ENCODE measurements around the gene BMAL1.

DNA sequence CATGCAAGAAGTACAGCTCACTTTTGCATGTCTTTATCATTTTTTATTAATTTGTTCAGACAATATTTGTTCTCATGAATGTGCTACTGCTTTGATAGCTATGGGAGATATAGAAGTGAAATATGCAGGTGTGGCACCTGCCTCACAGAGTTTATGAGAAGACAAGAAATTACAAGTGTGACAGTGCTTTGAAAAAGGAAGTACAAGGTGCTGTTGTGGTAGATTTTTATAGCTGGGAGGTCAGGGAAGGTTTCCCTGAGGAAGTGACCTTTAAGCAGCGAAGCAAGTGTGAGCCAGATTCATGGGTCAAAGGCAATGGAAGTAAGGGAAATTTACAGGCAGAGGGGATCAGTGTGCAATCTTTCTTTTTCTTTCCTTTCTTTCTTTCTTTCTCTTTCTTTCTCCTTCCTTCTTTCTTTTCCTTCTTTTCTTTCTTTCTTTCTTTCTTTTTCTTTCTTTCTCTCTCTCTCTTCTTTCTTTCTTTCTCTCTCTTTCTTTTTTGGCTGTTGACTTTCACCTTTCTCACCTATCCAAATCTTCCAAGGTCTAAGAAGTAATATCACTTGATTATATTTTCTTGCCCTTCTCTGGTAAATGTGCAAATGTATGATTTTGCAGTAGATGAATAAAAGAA lies 6.4 kb upstream of the BMAL1 start:
- TF ChIP-seq POLR2A (IDR thresholded peaks at IDR 0.05) = no peak
- TF ChIP-seq, protein P1, sequence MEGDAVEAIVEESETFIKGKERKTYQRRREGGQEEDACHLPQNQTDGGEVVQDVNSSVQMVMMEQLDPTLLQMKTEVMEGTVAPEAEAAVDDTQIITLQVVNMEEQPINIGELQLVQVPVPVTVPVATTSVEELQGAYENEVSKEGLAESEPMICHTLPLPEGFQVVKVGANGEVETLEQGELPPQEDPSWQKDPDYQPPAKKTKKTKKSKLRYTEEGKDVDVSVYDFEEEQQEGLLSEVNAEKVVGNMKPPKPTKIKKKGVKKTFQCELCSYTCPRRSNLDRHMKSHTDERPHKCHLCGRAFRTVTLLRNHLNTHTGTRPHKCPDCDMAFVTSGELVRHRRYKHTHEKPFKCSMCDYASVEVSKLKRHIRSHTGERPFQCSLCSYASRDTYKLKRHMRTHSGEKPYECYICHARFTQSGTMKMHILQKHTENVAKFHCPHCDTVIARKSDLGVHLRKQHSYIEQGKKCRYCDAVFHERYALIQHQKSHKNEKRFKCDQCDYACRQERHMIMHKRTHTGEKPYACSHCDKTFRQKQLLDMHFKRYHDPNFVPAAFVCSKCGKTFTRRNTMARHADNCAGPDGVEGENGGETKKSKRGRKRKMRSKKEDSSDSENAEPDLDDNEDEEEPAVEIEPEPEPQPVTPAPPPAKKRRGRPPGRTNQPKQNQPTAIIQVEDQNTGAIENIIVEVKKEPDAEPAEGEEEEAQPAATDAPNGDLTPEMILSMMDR (IDR thresholded peaks at IDR 0.05) = no peak

Measured in uterus (tissue), 2 donors.